Thyroid gland (tissue), 4 donors: ENCODE data around the gene ANKMY2. TPM values are rescaled to one million over a fixed set of nuclear protein-coding genes. Genes with fewer than 3 reads are reported as not detected.

Source experiments
- DNase-seq, 2 donors: peaks; one replicate each; pipeline ENCODE4 v3.0.0-alpha.2; 2019
- H3K27ac ChIP-seq, 3 donors: fragments of 200-600 bp; sonication (generic); 1 replicate in 2 of 3; 2 replicates in 1 of 3; pipeline ENCODE4 v1.5.1; 2016 to 2019; ENCODE audit warnings: mild to moderate bottlenecking in 1 of 3, moderate library complexity in 1 of 3
- H3K27me3 ChIP-seq: fragments of 200-600 bp; sonication (generic); one replicate; pipeline ENCODE4 v1.5.1; 2019
- H3K36me3 ChIP-seq, 2 donors: fragments of 200-600 bp; sonication (generic); one replicate each; pipeline ENCODE4 v1.5.1; 2016 to 2019
- H3K4me1 ChIP-seq, 2 donors: fragments of 200-600 bp; sonication (generic); one replicate each; pipeline ENCODE4 v1.5.1; 2017 to 2019
- H3K4me3 ChIP-seq, 3 donors: fragments of 200-600 bp; sonication (generic); replicated peaks in 1 of 3; 1 replicate in 2 of 3; 2 replicates in 1 of 3; pipeline ENCODE4 v1.5.1; 2016; ENCODE audit warnings: mild to moderate bottlenecking in 1 of 3
- H3K9me3 ChIP-seq: fragments of 200-600 bp; sonication (generic); one replicate; pipeline ENCODE4 v1.5.1; 2017
- POLR2A ChIP-seq, 2 donors: fragments of 450-650 bp; IDR thresholded peaks; one replicate each; pipeline ENCODE4 v1.6.1; 2017; ENCODE audit warnings: antibody characterized with exemption in 2 of 2, mild to moderate bottlenecking in 2 of 2, moderate library complexity in 1 of 2
- WGBS, 2 donors: methylation state at CpG; one replicate each; pipeline ENCODE4 v1.1.5; 2017; 5-methylcytosine and 5-hydroxymethylcytosine counted together
- intact Hi-C: fragments of 100-400 bp; cut with DNase I; formaldehyde crosslinking; loops from one replicate; pipeline ENCODE4 v1.15.1; 2023
- total RNA-seq, 4 donors: library from RNA; depleted of rRNA; stranded (reverse); fragments of >200 nt; gene quantifications; one replicate each; pipeline ENCODE4 v1.2.3, GENCODE V29; 2016
- TF ChIP-seq, protein P1 (sequence below), 6 experiments: fragments of 200-600 bp in 3 of 6; fragments of 450-650 bp in 3 of 6; sonication (generic) in 3 of 6; IDR thresholded peaks; one replicate each; pipeline ENCODE4 v1.5.1; 2016 to 2019; ENCODE audit warnings: antibody characterized with exemption in 6 of 6, mild to moderate bottlenecking in 2 of 6, inconsistent platforms in 1 of 6, moderate library complexity in 1 of 6

ANKMY2 gene
- total RNA-seq, 4 donors from 2014 or later = 21.2 to 35.1 (median 23.9) TPM

- H3K36me3 ChIP-seq = no peaks in the 10 kb centered on the region
- intact Hi-C loops = no loop called here
- TF ChIP-seq POLR2A (IDR thresholded peaks at IDR 0.05) = no peak
- TF ChIP-seq, protein P1, sequence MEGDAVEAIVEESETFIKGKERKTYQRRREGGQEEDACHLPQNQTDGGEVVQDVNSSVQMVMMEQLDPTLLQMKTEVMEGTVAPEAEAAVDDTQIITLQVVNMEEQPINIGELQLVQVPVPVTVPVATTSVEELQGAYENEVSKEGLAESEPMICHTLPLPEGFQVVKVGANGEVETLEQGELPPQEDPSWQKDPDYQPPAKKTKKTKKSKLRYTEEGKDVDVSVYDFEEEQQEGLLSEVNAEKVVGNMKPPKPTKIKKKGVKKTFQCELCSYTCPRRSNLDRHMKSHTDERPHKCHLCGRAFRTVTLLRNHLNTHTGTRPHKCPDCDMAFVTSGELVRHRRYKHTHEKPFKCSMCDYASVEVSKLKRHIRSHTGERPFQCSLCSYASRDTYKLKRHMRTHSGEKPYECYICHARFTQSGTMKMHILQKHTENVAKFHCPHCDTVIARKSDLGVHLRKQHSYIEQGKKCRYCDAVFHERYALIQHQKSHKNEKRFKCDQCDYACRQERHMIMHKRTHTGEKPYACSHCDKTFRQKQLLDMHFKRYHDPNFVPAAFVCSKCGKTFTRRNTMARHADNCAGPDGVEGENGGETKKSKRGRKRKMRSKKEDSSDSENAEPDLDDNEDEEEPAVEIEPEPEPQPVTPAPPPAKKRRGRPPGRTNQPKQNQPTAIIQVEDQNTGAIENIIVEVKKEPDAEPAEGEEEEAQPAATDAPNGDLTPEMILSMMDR (IDR thresholded peaks at IDR 0.05) = no peak
- WGBS, 2 donors = 46 to 71% methylated on average over 2 of the region's 2 CpGs
- no peaks in the 10 kb centered on the region for H3K27me3 ChIP-seq
- DNase-seq = no peak
- no peaks in the 10 kb centered on the region for H3K9me3 ChIP-seq
- H3K4me1 ChIP-seq = no peaks in the 10 kb centered on the region
- no peak overlapping the region for H3K27ac ChIP-seq
- no peak overlapping the region for H3K4me3 ChIP-seq
Measured at GRCh38 chr7:16556359-16556758, 89.2 kb downstream of the ANKMY2 start.

DNA sequence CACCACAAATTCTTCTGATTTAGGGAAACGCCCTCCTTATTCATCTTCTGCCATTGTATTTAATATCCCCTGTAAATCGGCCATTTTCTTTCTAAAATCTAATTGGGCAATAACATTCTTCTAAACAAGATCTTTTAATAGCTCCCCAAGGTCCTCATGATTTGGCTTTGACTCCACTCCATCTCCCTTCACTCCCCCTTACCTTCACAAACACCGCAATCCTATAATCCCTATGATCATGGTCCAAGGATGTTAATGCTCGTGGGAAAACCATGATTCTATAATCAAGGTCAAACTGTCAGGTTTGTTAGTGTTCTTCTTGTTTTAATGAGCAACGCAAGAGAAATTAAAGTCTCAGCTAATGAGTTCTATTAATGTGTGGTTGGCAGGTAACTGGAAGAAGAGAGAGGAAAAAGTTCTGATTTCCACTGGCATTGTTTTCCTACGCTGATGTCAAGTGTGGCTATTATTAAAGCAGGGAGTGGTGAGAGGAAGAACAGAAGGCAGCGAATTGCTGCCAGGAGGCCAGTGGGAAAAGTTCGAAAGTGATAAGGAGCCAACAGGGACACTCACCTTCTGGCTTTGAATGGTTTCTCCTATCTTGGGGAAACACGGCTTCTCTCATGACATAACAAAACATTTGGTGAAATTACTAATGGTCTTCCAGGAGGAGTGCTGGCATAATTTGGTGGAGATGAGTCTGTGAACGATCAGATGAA lies 90.9 kb downstream of the ANKMY2 start:
- no peaks in the 10 kb centered on the region for H3K4me1 ChIP-seq
- no peak overlapping the region for H3K4me3 ChIP-seq
- no peaks in the 10 kb centered on the region for H3K36me3 ChIP-seq
- no peak overlapping the region for H3K27ac ChIP-seq
- DNase-seq = no peak
- intact Hi-C loops = no loop called here
- no peak for TF ChIP-seq POLR2A (IDR thresholded peaks at IDR 0.05)
- TF ChIP-seq, protein P1 (IDR thresholded peaks at IDR 0.05) = no peak
- no peaks in the 10 kb centered on the region for H3K27me3 ChIP-seq
- WGBS, 2 donors = 82 to 88% methylated on average over 10 of the region's 10 CpGs
- no peaks in the 10 kb centered on the region for H3K9me3 ChIP-seq

DNA sequence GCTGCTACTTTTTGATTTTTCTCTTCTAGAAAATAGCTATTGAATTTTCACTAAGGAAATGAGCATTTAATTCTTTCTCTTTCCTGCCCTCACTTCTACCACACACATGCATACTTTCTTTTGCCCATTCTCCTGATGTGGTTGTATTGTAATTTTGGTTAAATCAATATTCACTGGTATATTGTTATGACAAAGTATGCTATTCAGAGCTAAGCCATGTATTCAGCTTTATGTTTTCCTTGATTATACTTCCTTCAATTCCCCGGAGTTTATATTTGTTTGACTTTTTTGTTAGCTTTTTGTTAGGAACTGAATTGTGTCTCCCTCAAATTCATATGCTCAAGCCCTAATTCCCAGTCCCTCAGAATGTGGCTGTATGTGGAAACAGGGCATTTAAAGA lies 94.9 kb downstream of the ANKMY2 start:
- DNase-seq = no peak
- no peak for TF ChIP-seq POLR2A (IDR thresholded peaks at IDR 0.05)
- TF ChIP-seq, protein P1 (IDR thresholded peaks at IDR 0.05) = no peak
- intact Hi-C loops = no loop called here
- Histone ChIP-seq H3K4me3 (no peak overlapping the region), H3K9me3 (no peaks in the 10 kb centered on the region), H3K27ac (no peak overlapping the region), H3K27me3 (no peaks in the 10 kb centered on the region), H3K36me3 (no peaks in the 10 kb centered on the region), H3K4me1 (no peaks in the 10 kb centered on the region)
- WGBS, 2 donors = 90 to 91% methylated on average over 1 of the region's 1 CpG

Other genes with a start within 250 kb of the ANKMY2 start
- gene CRPPA, start 224.2 kb downstream of the ANKMY2 start, total RNA-seq = 1 to 10 TPM; 1.5 to 4.0 (median 2.8) TPM
- gene SOSTDC1, start 180.0 kb downstream of the ANKMY2 start, total RNA-seq = 1 to 10 TPM in 3 of 4 donors, not detected in 1; 1.1 to 4.6 (median 2.7) TPM
- gene LRRC72, start 118.9 kb downstream of the ANKMY2 start, total RNA-seq = not detected
- 10 to 100 TPM; 63.0 to 69.0 (median 66.8) TPM for gene BZW2, start 427 bp upstream of the ANKMY2 start, total RNA-seq
- gene TSPAN13, start 108.0 kb upstream of the ANKMY2 start, total RNA-seq = 10 to 100 TPM; 16.8 to 31.1 (median 28.2) TPM
- gene AGR2, start 159.2 kb upstream of the ANKMY2 start, total RNA-seq = 10 to 100 TPM in 1 of 4 donors, 1 to 10 TPM in 2, not detected in 1; 2.6 to 23.9 (median 4.1) TPM
- 1 to 10 TPM in 2 of 4 donors, not detected in 2; 1.9 to 7.5 TPM for gene AGR3, start 236.2 kb upstream of the ANKMY2 start, total RNA-seq